GM12873 (cell line): ENCODE measurements around the gene NANOGP8.

Source experiments
- TF ChIP-seq, protein P1 (sequence below): IDR thresholded peaks from 2 replicates; pipeline ENCODE4 v1.5.1; 2012; ENCODE audit warnings: low read depth, mild to moderate bottlenecking, moderate library complexity, low read length, control low read depth; ENCODE audit not compliant: insufficient read depth; ENCODE audit errors: missing control alignments

The NANOGP8 gene

DNA sequence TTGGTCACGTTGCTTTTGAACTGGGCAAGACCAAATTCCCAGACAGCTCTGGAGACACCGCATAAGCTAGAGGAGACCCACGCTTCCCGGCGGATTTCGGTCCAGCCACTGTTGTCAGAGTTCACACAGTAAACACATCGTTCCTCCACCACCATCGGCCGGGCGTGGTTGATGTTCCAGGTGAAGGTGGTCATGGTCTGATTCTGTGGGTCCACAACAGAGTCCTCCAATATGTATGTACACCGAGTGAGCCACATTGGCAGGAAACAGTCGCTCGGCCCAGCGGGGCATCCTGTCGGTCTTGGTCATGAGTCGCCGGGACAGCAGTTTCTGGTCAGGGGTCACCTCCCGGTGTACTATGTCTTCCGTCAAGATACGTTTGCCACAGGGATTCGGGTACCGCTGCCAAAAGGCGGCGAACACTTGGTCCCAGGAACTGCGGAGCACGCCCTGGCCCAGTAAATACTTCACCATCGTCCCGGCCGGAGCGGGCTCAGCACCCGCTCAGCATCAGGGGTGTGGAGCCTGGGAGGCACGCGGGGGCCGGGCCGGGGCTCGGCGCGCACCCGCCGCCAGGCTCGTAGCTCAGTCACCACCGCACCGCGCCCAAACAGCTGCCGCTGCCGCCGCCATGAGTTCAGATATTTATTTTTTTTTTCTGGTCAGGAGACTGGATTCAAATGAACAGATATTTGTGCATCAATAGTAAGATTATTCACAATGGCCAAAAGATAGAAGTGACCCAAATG is 36.7 kb upstream of the NANOGP8 start:
- TF ChIP-seq, protein P1, sequence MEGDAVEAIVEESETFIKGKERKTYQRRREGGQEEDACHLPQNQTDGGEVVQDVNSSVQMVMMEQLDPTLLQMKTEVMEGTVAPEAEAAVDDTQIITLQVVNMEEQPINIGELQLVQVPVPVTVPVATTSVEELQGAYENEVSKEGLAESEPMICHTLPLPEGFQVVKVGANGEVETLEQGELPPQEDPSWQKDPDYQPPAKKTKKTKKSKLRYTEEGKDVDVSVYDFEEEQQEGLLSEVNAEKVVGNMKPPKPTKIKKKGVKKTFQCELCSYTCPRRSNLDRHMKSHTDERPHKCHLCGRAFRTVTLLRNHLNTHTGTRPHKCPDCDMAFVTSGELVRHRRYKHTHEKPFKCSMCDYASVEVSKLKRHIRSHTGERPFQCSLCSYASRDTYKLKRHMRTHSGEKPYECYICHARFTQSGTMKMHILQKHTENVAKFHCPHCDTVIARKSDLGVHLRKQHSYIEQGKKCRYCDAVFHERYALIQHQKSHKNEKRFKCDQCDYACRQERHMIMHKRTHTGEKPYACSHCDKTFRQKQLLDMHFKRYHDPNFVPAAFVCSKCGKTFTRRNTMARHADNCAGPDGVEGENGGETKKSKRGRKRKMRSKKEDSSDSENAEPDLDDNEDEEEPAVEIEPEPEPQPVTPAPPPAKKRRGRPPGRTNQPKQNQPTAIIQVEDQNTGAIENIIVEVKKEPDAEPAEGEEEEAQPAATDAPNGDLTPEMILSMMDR = no peak

DNA sequence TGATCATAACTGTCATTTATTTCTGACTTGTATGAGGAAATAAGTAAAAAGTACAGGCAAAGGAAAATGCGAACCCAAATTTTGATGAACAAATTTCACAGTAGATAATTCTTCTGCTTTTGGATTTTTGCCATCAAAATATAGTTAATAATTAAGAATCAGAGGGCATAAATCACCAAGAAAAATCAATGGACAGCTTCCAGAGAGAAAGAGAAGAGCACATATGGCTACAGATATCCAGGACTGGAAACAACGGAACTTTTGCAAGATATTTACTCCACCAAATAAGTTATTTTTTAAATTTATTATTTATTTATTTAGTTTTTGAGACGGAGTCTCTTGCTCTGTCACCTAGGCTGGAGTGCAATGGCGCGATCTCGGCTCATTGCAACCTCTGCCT is 35.1 kb upstream of the NANOGP8 start:
- TF ChIP-seq, protein P1 = no peak

DNA sequence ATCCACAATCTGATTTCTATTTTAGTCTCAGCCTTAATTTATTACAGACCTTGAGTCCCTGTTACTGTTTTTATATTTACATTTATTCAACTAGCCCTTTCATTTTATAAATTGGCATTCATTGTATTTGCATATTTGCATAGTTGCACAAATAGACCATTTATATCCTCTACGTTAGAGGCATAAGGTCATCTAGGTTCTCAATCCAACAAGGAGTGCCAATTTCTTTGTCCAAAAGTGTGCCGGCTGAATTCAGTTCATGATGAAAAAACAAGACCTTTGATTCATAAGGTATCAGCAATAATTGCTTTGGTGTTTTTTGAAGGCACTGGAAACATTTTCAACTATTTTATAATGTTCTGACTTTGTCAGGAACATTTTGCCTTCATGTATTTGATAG is 33.9 kb upstream of the NANOGP8 start:
- TF ChIP-seq, protein P1 = no peak

DNA sequence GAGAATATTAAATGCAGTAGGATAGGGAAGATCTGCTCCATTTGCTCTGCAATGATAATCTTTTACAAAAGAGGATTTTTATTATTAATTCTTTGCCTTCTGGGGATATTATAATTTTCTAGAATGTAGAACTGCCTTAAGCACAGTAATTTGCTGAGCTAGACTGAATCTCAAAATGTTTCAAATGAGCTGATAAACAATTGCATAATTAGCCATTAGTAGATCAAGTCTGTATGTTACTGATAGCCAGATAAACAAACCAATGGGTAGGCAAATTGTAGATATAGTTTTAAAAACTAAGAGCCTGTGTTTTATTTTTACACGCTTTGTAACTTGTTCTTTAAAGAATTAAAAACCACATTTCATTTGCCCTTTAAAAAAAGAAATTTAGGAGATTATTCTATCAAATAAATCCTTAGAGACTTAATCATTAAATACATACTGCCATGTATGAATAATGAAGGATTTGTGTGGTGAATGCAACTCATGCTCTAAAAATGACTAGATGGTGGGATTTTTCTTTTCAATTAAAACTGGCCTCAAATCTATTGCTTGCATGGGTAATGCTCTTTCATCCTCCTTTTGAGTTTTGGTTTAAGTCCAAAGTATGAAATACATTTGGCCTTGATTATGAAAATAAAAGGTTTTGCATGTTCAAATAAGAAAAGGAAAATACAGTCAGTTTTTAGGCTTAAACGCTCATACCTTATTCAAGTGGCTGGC is 32.6 kb upstream of the NANOGP8 start:
- TF ChIP-seq, protein P1 = no peak

DNA sequence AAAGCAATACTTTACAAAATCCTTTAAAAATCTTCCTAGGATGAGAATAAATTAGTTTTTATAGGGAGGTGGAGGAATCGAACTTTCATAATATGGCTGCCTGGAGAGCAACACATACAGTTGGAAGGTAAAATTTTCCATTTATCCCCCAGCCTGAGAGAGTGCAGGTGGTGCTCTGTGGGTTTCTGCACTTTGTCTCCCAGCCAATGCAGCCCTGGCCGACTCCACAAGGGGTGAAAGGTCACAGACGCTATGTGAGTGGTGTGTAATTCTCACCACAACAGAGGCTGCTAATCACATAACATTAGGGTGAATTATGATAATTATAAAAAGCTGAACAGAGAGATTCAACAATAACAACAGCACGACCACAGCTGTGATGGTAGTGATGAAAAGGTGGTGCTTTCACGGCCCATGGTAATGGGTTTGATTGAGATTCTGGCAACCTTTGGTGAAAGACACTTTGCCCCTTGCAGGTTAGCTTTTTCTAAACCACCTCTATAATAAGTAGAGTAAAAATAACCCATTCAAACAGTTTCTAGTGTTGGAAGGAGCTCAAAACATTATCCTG is 30.1 kb upstream of the NANOGP8 start:
- TF ChIP-seq, protein P1 = no peak

DNA sequence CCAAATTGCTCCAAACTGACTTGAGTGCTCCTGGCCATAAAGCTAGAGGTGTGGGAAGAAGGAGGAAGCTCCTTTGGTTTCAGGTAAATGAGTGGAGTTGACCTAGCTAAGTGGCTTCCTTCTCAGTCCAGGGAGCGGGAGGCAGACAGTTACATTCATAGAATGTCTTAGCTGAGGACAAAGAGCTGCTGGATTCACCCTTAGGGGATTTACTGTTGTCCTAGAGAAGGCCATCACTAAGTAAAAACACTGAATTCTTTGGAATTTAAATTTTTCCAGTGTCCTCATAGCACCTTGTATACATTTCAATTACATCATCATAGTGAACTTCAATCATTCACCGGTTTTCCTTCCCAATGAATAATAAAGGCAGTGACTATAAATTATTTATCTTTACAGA is 27.3 kb upstream of the NANOGP8 start:
- TF ChIP-seq, protein P1 = no peak

DNA sequence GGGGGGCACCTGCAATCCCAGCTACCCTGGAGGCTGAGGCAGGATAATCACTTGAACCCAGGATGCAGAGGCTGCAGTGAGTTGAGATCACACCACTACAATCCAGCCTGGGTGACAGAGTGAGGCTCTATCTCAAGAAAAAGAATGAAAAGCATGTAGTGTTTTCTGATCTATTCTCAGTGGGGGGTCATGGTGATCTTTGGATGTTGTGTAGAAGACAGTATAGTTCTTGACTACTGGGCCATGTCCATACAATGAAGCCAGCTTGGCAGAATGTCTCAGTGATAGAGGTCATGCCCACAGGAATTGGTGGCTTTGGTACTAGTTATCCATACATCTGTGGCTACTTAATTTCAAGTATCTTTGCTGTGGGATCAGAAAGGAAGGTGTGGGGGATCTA is 26.8 kb upstream of the NANOGP8 start:
- TF ChIP-seq, protein P1 = no peak
